LNCaP clone FGC (cell line): ENCODE data around the gene STMN1.

Source experiments
- DNase-seq: peaks from one replicate; pipeline ENCODE4 v3.0.0-alpha.2; 2011; ENCODE audit warnings: low read depth
- H3K4me3 ChIP-seq: 2 replicates; pipeline ENCODE4 v1.5.1; 2011; ENCODE audit warnings: mild to moderate bottlenecking, low read depth, low read length, control low read depth
- TF ChIP-seq, protein P1 (sequence below): IDR thresholded peaks from 2 replicates; pipeline ENCODE4 v1.5.1; 2012; ENCODE audit warnings: mild to moderate bottlenecking; ENCODE audit not compliant: control insufficient read depth, insufficient read depth; ENCODE audit errors: extremely low read depth

Gene STMN1

DNA sequence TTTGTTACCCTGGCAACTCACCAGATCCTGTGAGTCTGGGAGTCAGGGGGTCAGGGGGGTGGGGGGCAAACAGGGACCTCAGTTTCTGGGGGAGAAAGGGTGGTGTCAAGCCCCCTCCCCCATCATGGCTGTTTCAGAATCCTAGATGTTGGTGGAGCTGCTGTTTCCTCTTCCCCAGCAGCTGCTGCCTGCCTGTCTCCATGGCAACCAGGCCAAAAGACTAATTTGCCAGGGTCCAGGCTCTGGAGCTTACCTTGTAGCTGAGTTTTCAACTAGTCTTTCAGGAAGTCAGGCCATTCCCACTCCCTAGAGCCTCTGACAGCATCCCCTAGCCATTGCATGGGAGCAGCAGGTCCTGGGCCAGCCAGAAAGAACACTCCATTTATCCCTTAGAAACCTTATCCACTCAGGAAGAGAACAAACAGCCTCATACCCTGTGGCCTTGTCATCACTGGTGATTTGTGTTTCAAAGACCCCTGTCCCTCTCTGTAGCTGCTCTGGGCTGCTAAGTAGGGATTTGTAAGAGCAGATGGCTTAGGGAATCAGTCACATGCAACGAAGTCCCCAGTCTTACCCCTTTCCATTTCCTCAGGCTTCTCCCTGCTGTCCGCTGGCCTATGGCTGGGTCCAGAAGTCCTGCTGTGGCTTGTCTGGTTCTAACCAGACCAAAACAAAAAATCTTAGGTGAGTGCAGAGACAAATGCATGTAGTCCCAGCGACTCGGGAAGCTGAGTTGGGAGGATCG, 21.5 kb upstream of the STMN1 start:
- no peak for DNase-seq
- no peak overlapping the region for H3K4me3 ChIP-seq
- TF ChIP-seq, protein P1, sequence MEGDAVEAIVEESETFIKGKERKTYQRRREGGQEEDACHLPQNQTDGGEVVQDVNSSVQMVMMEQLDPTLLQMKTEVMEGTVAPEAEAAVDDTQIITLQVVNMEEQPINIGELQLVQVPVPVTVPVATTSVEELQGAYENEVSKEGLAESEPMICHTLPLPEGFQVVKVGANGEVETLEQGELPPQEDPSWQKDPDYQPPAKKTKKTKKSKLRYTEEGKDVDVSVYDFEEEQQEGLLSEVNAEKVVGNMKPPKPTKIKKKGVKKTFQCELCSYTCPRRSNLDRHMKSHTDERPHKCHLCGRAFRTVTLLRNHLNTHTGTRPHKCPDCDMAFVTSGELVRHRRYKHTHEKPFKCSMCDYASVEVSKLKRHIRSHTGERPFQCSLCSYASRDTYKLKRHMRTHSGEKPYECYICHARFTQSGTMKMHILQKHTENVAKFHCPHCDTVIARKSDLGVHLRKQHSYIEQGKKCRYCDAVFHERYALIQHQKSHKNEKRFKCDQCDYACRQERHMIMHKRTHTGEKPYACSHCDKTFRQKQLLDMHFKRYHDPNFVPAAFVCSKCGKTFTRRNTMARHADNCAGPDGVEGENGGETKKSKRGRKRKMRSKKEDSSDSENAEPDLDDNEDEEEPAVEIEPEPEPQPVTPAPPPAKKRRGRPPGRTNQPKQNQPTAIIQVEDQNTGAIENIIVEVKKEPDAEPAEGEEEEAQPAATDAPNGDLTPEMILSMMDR = no peak

DNA sequence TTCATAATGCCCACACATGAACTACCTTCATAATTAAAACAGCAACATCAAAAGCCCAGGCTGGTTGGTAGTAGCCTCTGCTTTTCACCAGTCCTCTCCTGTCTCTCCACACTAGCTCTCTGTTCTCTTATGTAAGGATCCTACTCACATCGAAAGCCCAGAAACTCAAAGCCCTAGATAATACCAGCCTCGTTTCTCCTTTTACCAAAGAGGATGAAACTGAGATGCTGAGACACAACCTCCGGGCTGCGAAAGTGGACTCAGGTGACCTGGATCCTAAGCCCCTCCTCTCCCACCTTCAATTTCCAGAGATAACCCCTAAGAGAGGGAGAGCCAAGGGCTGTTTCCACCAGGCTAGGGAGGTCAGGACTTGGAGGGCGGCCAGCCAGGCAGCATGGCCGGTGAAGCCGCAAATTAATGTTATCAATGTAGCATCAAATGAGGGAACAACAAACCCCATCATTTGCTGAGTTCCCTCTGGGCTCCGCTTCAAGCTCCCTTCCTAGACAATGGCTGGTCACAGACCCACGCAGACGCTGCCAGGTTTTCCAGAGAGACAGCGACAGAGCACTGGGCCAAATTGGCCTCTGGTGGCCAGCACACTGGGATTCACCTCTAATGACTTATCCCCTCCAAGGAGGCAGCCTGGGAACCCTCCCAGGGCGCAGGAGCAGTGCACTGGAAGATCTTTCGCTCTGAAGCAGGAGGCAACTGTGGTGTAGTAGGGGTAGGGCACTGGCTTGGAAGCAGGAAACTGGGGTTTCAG, 20.7 kb upstream of the STMN1 start:
- TF ChIP-seq, protein P1 = no peak
- no peak for DNase-seq
- no peak overlapping the region for H3K4me3 ChIP-seq

DNA sequence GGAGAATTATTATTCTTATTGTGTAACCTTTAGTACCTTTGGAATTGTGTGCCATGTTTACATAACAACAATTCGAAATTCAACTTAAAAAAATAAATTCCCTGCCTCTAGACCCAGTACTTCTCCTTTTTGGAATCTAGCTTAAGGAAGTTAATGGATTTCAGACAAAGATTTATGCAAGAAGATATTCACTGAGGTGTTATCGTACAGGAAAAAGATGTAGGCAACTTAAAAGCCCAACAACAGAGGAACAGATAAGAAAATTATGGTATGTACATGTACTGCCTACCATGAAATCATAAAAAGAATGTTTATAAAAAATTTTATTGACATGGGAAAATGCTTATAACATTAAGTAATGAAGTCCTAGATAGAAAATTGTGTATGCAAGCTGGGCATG, 18.2 kb upstream of the STMN1 start:
- DNase-seq = no peak
- no peak overlapping the region for H3K4me3 ChIP-seq
- TF ChIP-seq, protein P1 = no peak

DNA sequence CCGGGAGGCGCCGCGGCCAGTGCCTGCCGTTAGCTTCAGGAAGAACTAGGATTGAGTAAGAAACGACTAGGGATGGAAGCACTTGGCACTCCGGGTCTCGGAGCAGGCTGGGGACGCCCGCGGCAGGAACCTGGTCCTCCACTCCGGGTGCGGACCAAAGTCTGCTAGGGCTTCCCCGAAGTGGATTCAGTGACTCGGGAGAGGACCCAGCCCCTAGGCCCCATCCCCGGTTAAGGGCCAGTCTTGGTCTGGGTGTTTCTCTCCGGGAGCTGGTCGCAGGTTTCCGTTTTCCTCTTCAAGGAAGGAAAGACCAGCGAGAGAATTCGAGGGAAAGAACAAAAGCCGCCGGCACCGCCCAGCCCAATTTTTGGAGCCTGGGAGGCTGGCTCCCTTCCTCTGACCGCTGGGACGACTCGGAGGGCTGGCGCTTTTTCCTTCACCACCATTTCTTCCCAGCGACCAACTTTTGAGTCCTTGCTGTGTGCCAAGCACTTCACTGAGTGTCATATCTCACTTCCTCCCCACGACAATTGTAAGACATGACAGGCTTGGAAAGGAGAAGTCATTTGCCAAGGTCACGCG, 16.8 kb upstream of the STMN1 start:
- TF ChIP-seq, protein P1 = no peak
- no peak overlapping the region for H3K4me3 ChIP-seq
- DNase-seq = no peak

DNA sequence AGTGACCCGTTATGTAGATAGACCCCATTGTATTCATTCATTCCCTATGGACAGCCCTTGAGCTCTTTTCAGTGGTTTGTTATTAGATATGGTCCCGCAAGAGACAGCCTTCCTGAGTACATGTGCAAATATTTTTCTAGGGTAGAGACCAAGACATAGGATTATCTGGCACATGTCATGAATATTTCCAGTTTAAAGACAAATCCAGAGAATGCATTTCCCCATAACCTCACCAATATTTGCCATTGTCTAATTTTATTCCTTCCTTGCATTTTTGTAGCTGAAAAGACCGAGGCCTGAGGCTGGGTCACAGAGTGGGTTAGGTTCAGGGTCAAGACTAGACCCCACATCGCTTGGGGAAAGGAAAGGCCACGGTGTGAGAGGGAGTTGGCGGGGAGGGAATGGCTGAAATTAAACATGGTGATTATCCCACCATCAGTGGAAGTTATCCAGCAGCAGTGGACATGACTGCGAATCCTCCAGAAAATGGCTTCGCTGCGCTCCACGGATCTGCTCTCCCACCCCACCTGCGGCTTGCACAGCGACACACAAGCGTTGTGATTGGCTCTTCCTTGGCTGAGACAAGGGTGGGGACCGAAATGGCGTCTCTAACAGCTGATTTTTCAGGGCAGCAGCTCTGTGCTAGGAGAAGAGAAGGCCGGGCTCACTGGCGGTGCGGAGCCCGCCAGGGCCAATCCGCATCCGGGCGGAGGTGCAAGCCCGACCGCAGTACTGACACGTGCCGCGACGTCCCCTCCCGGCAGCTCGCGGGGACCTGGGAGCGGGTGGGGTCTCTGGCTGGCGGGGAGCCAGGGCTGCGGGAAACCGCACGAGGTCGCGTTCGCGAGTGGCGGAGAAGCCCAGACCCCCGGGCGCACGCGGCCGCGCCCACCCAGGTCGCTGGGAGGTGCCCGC, 16.1 kb upstream of the STMN1 start:
- DNase-seq = no peak
- TF ChIP-seq, protein P1 = no peak
- H3K4me3 ChIP-seq = no peak overlapping the region

DNA sequence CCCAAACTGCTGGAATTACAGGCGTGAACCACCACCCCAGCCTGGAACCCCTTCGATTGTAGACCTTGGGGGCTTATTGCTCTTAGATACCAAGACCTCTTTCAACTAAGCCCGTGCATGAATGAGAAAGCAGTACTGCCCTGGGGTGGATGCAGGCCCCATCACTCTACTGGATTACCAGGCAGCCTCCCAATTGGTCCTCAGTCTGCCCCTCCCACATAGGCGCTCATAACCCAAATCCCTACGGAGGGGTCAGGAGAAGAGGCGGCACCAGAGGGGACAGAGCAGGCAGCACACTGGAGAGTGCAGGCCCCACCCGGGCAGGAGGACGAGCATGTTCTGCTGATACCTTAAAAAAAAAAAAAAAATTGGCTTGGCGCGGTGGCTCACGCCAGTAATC, 12.4 kb upstream of the STMN1 start:
- TF ChIP-seq, protein P1 = no peak

More for the DNA sequence above, 12.4 kb upstream of the STMN1 start:
- no peak overlapping the region for H3K4me3 ChIP-seq
- no peak for DNase-seq
